Placental pericyte (primary cell): Measurements from ENCODE around the gene SLC25A17. TPM values are rescaled to one million over a fixed set of nuclear protein-coding genes. Genes with fewer than 3 reads are reported as not detected.

ENCODE experiments used
- small RNA-seq: library from RNA; depleted of rRNA; stranded (forward); fragments of <200 nt; gene quantifications from one replicate; pipeline ENCODE3, GENCODE V24; 2012; ENCODE audit warnings: low replicate concordance
- total RNA-seq: library from RNA; depleted of rRNA; stranded (reverse); fragments of >200 nt; gene quantifications from 2 replicates; pipeline ENCODE4 v1.2.3, GENCODE V29; 2012

SLC25A17 gene, protein sequence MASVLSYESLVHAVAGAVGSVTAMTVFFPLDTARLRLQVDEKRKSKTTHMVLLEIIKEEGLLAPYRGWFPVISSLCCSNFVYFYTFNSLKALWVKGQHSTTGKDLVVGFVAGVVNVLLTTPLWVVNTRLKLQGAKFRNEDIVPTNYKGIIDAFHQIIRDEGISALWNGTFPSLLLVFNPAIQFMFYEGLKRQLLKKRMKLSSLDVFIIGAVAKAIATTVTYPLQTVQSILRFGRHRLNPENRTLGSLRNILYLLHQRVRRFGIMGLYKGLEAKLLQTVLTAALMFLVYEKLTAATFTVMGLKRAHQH
- 14.7 and 25.6 TPM in 2 replicates for total RNA-seq

GRCh38 chr22:40818747-40819598 lies at the start of gene SLC25A17:
Gene SLC25A17 (minus strand): TSS chr22:40819346. CDS start chr22:40819248, 98 bp downstream.

GRCh38 chr22:40862013-40862412 lies 42.9 kb upstream of the SLC25A17 start, which contains the start of gene DNAJB7:
Gene DNAJB7 (minus strand): TSS chr22:40862113. CDS start chr22:40861994, 119 bp downstream.

GRCh38 chr22:40856513-40857308 lies 37.6 kb upstream of the SLC25A17 start, which contains the start of the genes ST13 and XPNPEP3:
Gene ST13 (minus strand): TSS chr22:40856639. CDS start chr22:40856540, 99 bp downstream.
Gene XPNPEP3 (plus strand): TSS chr22:40857148. CDS start chr22:40857182, 34 bp downstream.

Small RNA genes within 50 kb of the gene (small RNA-seq; reads per million reads assigned to genes)
- gene JTBP1 (not detected), gene MIR4766 (0.23 reads per million)

Other genes with a start within 250 kb of the SLC25A17 start
- gene MRTFA, start 182.6 kb downstream of the SLC25A17 start, total RNA-seq: 52.7 and 74.4 TPM in 2 replicates
- 0.29 and 1.3 TPM in 2 replicates for gene MCHR1, start 139.9 kb downstream of the SLC25A17 start, total RNA-seq
- gene ST13, start 37.3 kb upstream of the SLC25A17 start, total RNA-seq: 126 and 349 TPM in 2 replicates
- gene XPNPEP3, start 37.8 kb upstream of the SLC25A17 start, total RNA-seq: 12.0 and 13.0 TPM in 2 replicates
- not detected in 2 replicates for gene DNAJB7, start 42.8 kb upstream of the SLC25A17 start, total RNA-seq
- gene RBX1, start 132.0 kb upstream of the SLC25A17 start, total RNA-seq: 24.5 and 36.8 TPM in 2 replicates